DOHH2 (cell line): ENCODE results near the gene RAB6C.
"Not testable (repeated sequence)": the region's sequence is repeated elsewhere in the genome, so short reads cannot be mapped to it uniquely, and the experiment has no call there.

Experiments
- H3F3A ChIP-seq: fragments of 200-600 bp; sonication (generic), shearing (Covaris generic); 2 replicates; pipeline ENCODE4 v1.6.0; 2016; ENCODE audit warnings: antibody characterized with exemption, mild to moderate bottlenecking; ENCODE audit not compliant: control insufficient read depth, insufficient read depth
- H3K27ac ChIP-seq: fragments of 200-600 bp; sonication (generic); 2 replicates; pipeline ENCODE4 v1.5.1; 2014; ENCODE audit warnings: low read depth, mild to moderate bottlenecking, low read length, moderate library complexity
- H3K27me3 ChIP-seq: fragments of 200-600 bp; sonication (generic); 2 replicates; pipeline ENCODE4 v1.6.1; 2014; ENCODE audit warnings: mild to moderate bottlenecking, low read length, mixed read lengths; ENCODE audit not compliant: control insufficient read depth
- H3K36me3 ChIP-seq: fragments of 200-600 bp; sonication (generic); 2 replicates; pipeline ENCODE4 v1.6.1; 2014; ENCODE audit warnings: mild to moderate bottlenecking, low read length, moderate library complexity, mixed read lengths; ENCODE audit not compliant: control insufficient read depth
- H3K4me1 ChIP-seq: fragments of 200-600 bp; sonication (generic); 2 replicates; pipeline ENCODE4 v1.6.1; 2014; ENCODE audit warnings: mild to moderate bottlenecking, low read length, mixed read lengths; ENCODE audit not compliant: control insufficient read depth
- H3K4me2 ChIP-seq: fragments of 200-600 bp; sonication (generic); 2 replicates; pipeline ENCODE4 v1.6.0; 2014; ENCODE audit warnings: mild to moderate bottlenecking, low read length, moderate library complexity
- H3K4me3 ChIP-seq: fragments of 200-600 bp; sonication (generic); 2 replicates; pipeline ENCODE4 v1.5.1; 2014; ENCODE audit warnings: mild to moderate bottlenecking, low read length, mixed read lengths
- H3K79me2 ChIP-seq: fragments of 200-600 bp; sonication (generic); 2 replicates; pipeline ENCODE4 v1.6.1; 2014; ENCODE audit warnings: mild to moderate bottlenecking, low read length, mixed read lengths; ENCODE audit not compliant: control insufficient read depth
- H3K9me2 ChIP-seq: fragments of 200-600 bp; sonication (generic); replicated peaks from 2 replicates; pipeline ENCODE4 v1.6.1; 2014; ENCODE audit warnings: mild to moderate bottlenecking, low read length, mixed read lengths; ENCODE audit not compliant: control insufficient read depth
- H3K9me3 ChIP-seq: fragments of 200-600 bp; sonication (generic); 2 replicates; pipeline ENCODE4 v1.6.1; 2014; ENCODE audit warnings: antibody characterized with exemption, low read length, mixed read lengths; ENCODE audit not compliant: control insufficient read depth, insufficient read depth
- H4K20me1 ChIP-seq: fragments of 200-600 bp; sonication (generic); 2 replicates; pipeline ENCODE4 v1.6.0; 2014; ENCODE audit warnings: low read depth, mild to moderate bottlenecking, antibody characterized with exemption, low read length, moderate library complexity; ENCODE audit not compliant: control insufficient read depth, insufficient read depth
- EZH2phosphoT487 ChIP-seq: fragments of 200-600 bp; sonication (generic); IDR thresholded peaks from 2 replicates; pipeline ENCODE4 v1.6.1; 2017; ENCODE audit warnings: borderline replicate concordance, mild to moderate bottlenecking, antibody characterized with exemption, low read length, moderate library complexity, mixed read lengths
- TF ChIP-seq, protein P1 (sequence below): fragments of 200-600 bp; sonication (generic); IDR thresholded peaks from one replicate; pipeline ENCODE4 v1.5.1; 2014; ENCODE audit warnings: antibody characterized with exemption, mild to moderate bottlenecking, low read depth, low read length; ENCODE audit not compliant: poor library complexity, severe bottlenecking

Gene RAB6C

DNA sequence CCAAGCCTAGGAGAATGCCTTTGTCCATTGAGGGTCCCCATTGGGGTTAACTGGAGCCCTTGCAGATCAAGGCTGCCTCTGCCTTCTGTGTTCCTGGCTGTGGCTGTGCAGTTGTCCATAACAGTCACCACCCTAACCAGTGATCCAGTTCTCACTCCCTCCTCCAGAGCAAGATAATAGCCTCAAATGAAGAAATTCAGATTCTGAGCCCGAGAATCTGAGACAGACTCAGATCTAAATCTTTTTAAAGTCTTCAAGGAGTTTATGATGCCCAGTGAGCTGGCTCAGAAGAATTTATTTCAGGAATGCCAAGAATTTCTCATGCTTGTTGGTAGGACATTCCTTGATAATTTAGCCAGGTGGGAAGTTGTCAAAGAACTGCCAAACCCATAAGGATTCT lies 44.3 kb upstream of the RAB6C start:
- Histone ChIP-seq H4K20me1 (no peaks in the 10 kb centered on the region), H3K4me3 (no peak overlapping the region), H3F3A (no peaks in the 10 kb centered on the region), H3K9me2 (no peaks in the 10 kb centered on the region), H3K27me3 (peaks cover 3% of the 10 kb centered on the region; the same call in 1 of the 2 replicates), H3K27ac (no peak overlapping the region), H3K36me3 (no peaks in the 10 kb centered on the region), H3K4me1 (no peaks in the 10 kb centered on the region), H3K4me2 (no peak overlapping the region), H3K9me3 (no peaks in the 10 kb centered on the region), H3K79me2 (no peaks in the 10 kb centered on the region)
- TF ChIP-seq EZH2phosphoT487 = no peak
- TF ChIP-seq, protein P1, sequence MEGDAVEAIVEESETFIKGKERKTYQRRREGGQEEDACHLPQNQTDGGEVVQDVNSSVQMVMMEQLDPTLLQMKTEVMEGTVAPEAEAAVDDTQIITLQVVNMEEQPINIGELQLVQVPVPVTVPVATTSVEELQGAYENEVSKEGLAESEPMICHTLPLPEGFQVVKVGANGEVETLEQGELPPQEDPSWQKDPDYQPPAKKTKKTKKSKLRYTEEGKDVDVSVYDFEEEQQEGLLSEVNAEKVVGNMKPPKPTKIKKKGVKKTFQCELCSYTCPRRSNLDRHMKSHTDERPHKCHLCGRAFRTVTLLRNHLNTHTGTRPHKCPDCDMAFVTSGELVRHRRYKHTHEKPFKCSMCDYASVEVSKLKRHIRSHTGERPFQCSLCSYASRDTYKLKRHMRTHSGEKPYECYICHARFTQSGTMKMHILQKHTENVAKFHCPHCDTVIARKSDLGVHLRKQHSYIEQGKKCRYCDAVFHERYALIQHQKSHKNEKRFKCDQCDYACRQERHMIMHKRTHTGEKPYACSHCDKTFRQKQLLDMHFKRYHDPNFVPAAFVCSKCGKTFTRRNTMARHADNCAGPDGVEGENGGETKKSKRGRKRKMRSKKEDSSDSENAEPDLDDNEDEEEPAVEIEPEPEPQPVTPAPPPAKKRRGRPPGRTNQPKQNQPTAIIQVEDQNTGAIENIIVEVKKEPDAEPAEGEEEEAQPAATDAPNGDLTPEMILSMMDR = no peak

DNA sequence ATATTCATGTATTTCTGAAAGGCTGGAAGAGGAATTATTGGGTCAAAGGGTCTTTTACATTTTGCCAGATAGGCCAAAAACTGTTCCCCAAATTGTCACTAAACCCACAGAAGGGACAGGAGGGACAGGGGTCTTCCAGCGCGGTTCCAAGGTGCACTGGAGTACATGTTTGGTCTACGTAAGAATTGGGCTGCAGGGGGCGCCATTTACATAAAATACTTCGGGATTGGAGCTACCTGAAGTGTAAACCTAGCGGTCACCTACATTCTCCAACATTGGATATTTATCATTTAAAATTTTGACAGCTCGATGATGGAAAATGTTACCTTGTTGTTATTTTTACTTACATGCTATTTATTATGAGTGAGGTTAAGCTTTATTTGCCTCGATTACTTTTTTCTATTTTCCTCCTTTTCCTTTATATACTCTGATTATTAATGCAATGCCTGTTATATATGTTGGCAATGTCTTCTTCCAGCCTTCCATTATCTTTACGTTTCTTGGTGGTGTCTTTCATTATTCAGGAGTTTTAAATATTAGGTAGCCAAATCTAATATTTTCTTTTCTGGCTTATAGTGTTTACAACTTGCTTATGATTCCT lies 43.0 kb upstream of the RAB6C start:
- no peaks in the 10 kb centered on the region for H4K20me1 ChIP-seq
- peaks cover 3% of the 10 kb centered on the region; the same call in 1 of the 2 replicates for H3K27me3 ChIP-seq
- H3K36me3 ChIP-seq = no peaks in the 10 kb centered on the region
- TF ChIP-seq, protein P1 = peak; percentile 56
- TF ChIP-seq EZH2phosphoT487 = no peak
- no peaks in the 10 kb centered on the region for H3K4me1 ChIP-seq
- no peak overlapping the region for H3K4me3 ChIP-seq
- H3K79me2 ChIP-seq = no peaks in the 10 kb centered on the region
- H3K9me3 ChIP-seq = no peaks in the 10 kb centered on the region
- H3F3A ChIP-seq = no peaks in the 10 kb centered on the region
- no peak overlapping the region for H3K27ac ChIP-seq
- no peaks in the 10 kb centered on the region for H3K9me2 ChIP-seq
- H3K4me2 ChIP-seq = no peak overlapping the region

DNA sequence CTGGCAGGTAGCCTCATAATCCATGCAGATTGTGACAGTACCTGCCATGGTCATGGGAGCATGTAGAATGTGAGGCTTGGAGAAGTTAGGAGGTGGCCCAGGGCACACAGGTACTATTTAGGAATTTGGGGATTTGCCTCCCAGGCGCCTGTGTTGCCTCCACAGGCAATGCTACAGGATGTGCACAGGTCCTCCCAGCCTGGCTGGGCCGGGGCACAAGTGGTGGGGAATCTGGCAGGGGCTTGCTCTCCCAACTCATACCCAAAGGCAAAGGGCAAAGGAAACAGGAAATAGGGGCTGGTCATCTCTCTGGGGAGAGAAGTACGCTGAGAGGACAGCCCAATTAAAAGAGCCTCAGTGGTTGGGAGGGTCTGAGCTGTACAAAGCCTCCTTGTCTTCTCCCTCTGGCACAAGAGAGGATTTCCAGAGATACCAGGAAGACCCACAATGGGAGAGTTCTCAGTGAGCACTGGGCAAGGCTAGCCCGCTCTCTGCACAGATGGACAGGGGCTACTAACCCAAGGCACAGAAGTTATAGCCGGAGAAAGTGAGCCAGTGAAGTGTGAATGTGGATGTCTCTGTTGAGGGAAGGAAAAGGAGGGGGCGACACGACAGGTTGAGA lies 40.5 kb upstream of the RAB6C start:
- not testable (repeated sequence) for H3K27ac ChIP-seq, H3F3A ChIP-seq, H3K4me3 ChIP-seq, H3K4me2 ChIP-seq, H3K9me2 ChIP-seq, H3K79me2 ChIP-seq, H3K9me3 ChIP-seq, H3K36me3 ChIP-seq, H3K27me3 ChIP-seq, H3K4me1 ChIP-seq, H4K20me1 ChIP-seq

DNA sequence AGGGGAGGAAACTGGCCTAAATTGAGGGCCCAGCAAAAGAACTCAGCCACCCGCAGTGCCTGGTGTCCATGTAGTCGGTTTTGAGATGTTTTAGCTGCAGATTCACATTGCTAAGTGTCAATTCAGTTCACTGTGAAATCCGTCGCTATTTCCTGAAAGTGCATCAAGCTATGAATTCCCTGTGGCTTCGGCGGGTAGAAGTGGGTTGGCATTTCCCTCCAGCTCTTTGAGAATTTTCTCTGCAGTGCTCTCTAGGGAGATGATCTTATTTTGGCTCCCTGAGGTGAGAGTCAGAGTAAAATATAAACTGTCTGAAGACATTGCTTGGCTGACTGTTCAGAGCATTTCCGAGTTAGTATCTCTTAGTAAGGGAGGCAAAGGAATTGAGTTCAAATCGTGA lies 36.0 kb upstream of the RAB6C start:
- not testable (repeated sequence) for H3K9me2 ChIP-seq, H3K27me3 ChIP-seq, H3K9me3 ChIP-seq, H3F3A ChIP-seq, H3K4me1 ChIP-seq, H4K20me1 ChIP-seq, H3K4me3 ChIP-seq, H3K27ac ChIP-seq, H3K4me2 ChIP-seq, H3K36me3 ChIP-seq, H3K79me2 ChIP-seq
